GM21786 (cell line): ENCODE data around the gene RAD21L1.

Experiments used
- ATAC-seq: cut with Tn5 transposase; IDR thresholded peaks from one replicate; pipeline ENCODE4 v1.9.1; 2021; ENCODE audit not compliant: unreplicated experiment

RAD21L1 gene

GRCh38 chr20:1225783-1226654, at the start of gene RAD21L1:
RAD21L1 (plus strand) TSS chr20:1226044; CDS start chr20:1228454, 2,410 bp downstream.
- ATAC-seq: no peak

GRCh38 chr20:1177680-1178079, 48.2 kb upstream of the RAD21L1 start:
- ATAC-seq: no peak

- no peak for ATAC-seq
Observed at GRCh38 chr20:1178103-1178502, 47.7 kb upstream of the RAD21L1 start.

GRCh38 chr20:1178623-1179022, 47.2 kb upstream of the RAD21L1 start:
- no peak for ATAC-seq

- ATAC-seq: no peak
Observed at GRCh38 chr20:1180949-1181348, 44.9 kb upstream of the RAD21L1 start.

GRCh38 chr20:1182106-1182505, 43.7 kb upstream of the RAD21L1 start:
- no peak for ATAC-seq

- ATAC-seq: no peak
Observed at GRCh38 chr20:1183153-1183552, 42.7 kb upstream of the RAD21L1 start.

GRCh38 chr20:1184260-1184637, 41.6 kb upstream of the RAD21L1 start:
- ATAC-seq: no peak

- no peak for ATAC-seq
Observed at GRCh38 chr20:1184638-1185315, 41.1 kb upstream of the RAD21L1 start, which contains the start of gene TMEM74B. TMEM74B (minus strand) TSS chr20:1184981; CDS start chr20:1183801, 1,180 bp downstream.

- no peak for ATAC-seq
Observed at GRCh38 chr20:1185316-1185741, 40.5 kb upstream of the RAD21L1 start.

GRCh38 chr20:1185790-1186334, 40.0 kb upstream of the RAD21L1 start:
- no peak for ATAC-seq

GRCh38 chr20:1186367-1186991, 39.4 kb upstream of the RAD21L1 start:
- no peak for ATAC-seq

- no peak for ATAC-seq
Observed at GRCh38 chr20:1187605-1188171, 38.2 kb upstream of the RAD21L1 start.

- no peak for ATAC-seq
Observed at GRCh38 chr20:1188347-1188746, 37.5 kb upstream of the RAD21L1 start.

- no peak for ATAC-seq
Observed at GRCh38 chr20:1189827-1190226, 36.0 kb upstream of the RAD21L1 start.

GRCh38 chr20:1190847-1191246, 35.0 kb upstream of the RAD21L1 start:
- ATAC-seq: no peak

GRCh38 chr20:1191299-1191698, 34.5 kb upstream of the RAD21L1 start:
- ATAC-seq: no peak

GRCh38 chr20:1195226-1195625, 30.6 kb upstream of the RAD21L1 start:
- no peak for ATAC-seq

GRCh38 chr20:1196634-1197033, 29.2 kb upstream of the RAD21L1 start:
- no peak for ATAC-seq

- ATAC-seq: no peak
Observed at GRCh38 chr20:1197801-1198200, 28.0 kb upstream of the RAD21L1 start.

- ATAC-seq: no peak
Observed at GRCh38 chr20:1198751-1199150, 27.1 kb upstream of the RAD21L1 start.
